ENCODE data around the gene COLEC12. TPM values are rescaled to one million over a fixed set of nuclear protein-coding genes. Genes with fewer than 3 reads are reported as not detected.

The COLEC12 gene
- total RNA-seq, 2 experiments from 2014 or later: not detected

- ChIA-PET CTCF (no interaction called here), POLR2A (no interaction called here)
- Mint-ChIP-seq H3K27ac (no peak overlapping the region), H3K4me3 (no peak overlapping the region), H3K9me3 (no peaks in the 10 kb centered on the region), H3K4me1 (ENCODE audit: low read depth) (peaks cover 12% of the 10 kb centered on the region), H3K36me3 (no peaks in the 10 kb centered on the region), H3K27me3 (peaks cover 36% of the 10 kb centered on the region)
- intact Hi-C loops (cut with micrococcal nuclease): no loop called here
- DNase-seq: no peak
Measured at GRCh38 chr18:498931-499775, 1.3 kb downstream of the COLEC12 start.

- Mint-ChIP-seq H3K4me1 (ENCODE audit: low read depth) (peaks cover 12% of the 10 kb centered on the region), H3K27ac (no peak overlapping the region), H3K36me3 (no peaks in the 10 kb centered on the region), H3K27me3 (peaks cover 37% of the 10 kb centered on the region), H3K9me3 (no peaks in the 10 kb centered on the region), H3K4me3 (no peak overlapping the region)
- CTCF ChIA-PET: interaction anchor here (0.6 kb wide), 2 partner anchors 121 to 203 kb away, joined by 4 to 5 read pairs; no protein-coding TSS in a partner anchor
- no peak for DNase-seq
- POLR2A ChIA-PET: no interaction called here
- intact Hi-C loops (cut with micrococcal nuclease): no loop called here
Measured at GRCh38 chr18:497688-498087, 2.8 kb downstream of the COLEC12 start.

GRCh38 chr18:495452-495851, 5.0 kb downstream of the COLEC12 start:
- POLR2A ChIA-PET: no interaction called here
- Mint-ChIP-seq H3K27ac (no peak overlapping the region), H3K27me3 (peaks cover 26% of the 10 kb centered on the region), H3K4me3 (no peak overlapping the region), H3K36me3 (no peaks in the 10 kb centered on the region), H3K4me1 (ENCODE audit: low read depth) (peaks cover 4% of the 10 kb centered on the region), H3K9me3 (no peaks in the 10 kb centered on the region)
- CTCF ChIA-PET: no interaction called here
- DNase-seq: no peak
- intact Hi-C loops (cut with micrococcal nuclease): no loop called here

- peaks cover 25% of the 10 kb centered on the region for H3K27me3 Mint-ChIP-seq
- CTCF ChIA-PET: no interaction called here
- DNase-seq: no peak
- H3K27ac Mint-ChIP-seq: no peak overlapping the region
- H3K4me3 Mint-ChIP-seq: no peak overlapping the region
- peaks cover 4% of the 10 kb centered on the region for H3K4me1 Mint-ChIP-seq (ENCODE audit: low read depth)
- H3K9me3 Mint-ChIP-seq: no peaks in the 10 kb centered on the region
- POLR2A ChIA-PET: no interaction called here
- intact Hi-C loops (cut with micrococcal nuclease): no loop called here
- no peaks in the 10 kb centered on the region for H3K36me3 Mint-ChIP-seq
Measured at GRCh38 chr18:495017-495416, 5.5 kb downstream of the COLEC12 start.

- Mint-ChIP-seq H3K27me3 (peaks cover 20% of the 10 kb centered on the region), H3K4me1 (ENCODE audit: low read depth) (no peaks in the 10 kb centered on the region), H3K27ac (no peak overlapping the region), H3K4me3 (no peak overlapping the region), H3K36me3 (no peaks in the 10 kb centered on the region), H3K9me3 (no peaks in the 10 kb centered on the region)
- no peak for DNase-seq
- intact Hi-C loops (cut with micrococcal nuclease): no loop called here
- ChIA-PET CTCF (no interaction called here), POLR2A (no interaction called here)
Measured at GRCh38 chr18:493986-494983, 6.2 kb downstream of the COLEC12 start.

- peaks cover 7% of the 10 kb centered on the region for H3K27me3 Mint-ChIP-seq
- ChIA-PET POLR2A (no interaction called here), CTCF (no interaction called here)
- no peak overlapping the region for H3K4me3 Mint-ChIP-seq
- no peaks in the 10 kb centered on the region for H3K4me1 Mint-ChIP-seq (ENCODE audit: low read depth)
- no peaks in the 10 kb centered on the region for H3K9me3 Mint-ChIP-seq
- DNase-seq: no peak
- intact Hi-C loops (cut with micrococcal nuclease): no loop called here
- no peak overlapping the region for H3K27ac Mint-ChIP-seq
- no peaks in the 10 kb centered on the region for H3K36me3 Mint-ChIP-seq
Measured at GRCh38 chr18:492451-492850, 8.1 kb downstream of the COLEC12 start.

- intact Hi-C loops (cut with micrococcal nuclease): no loop called here
- POLR2A ChIA-PET: no interaction called here
- no peak overlapping the region for H3K4me3 Mint-ChIP-seq
- DNase-seq: no peak
- H3K9me3 Mint-ChIP-seq: no peaks in the 10 kb centered on the region
- no peaks in the 10 kb centered on the region for H3K4me1 Mint-ChIP-seq (ENCODE audit: low read depth)
- H3K27ac Mint-ChIP-seq: no peak overlapping the region
- CTCF ChIA-PET: no interaction called here
- no peaks in the 10 kb centered on the region for H3K36me3 Mint-ChIP-seq
- peaks cover 10% of the 10 kb centered on the region for H3K27me3 Mint-ChIP-seq
Measured at GRCh38 chr18:490624-491023, 9.9 kb downstream of the COLEC12 start.

GRCh38 chr18:490024-490366, 10.5 kb downstream of the COLEC12 start:
- Mint-ChIP-seq H3K4me1 (ENCODE audit: low read depth) (no peaks in the 10 kb centered on the region), H3K27ac (no peak overlapping the region), H3K9me3 (no peaks in the 10 kb centered on the region), H3K4me3 (no peak overlapping the region), H3K27me3 (peaks cover 10% of the 10 kb centered on the region), H3K36me3 (no peaks in the 10 kb centered on the region)
- POLR2A ChIA-PET: no interaction called here
- CTCF ChIA-PET: no interaction called here
- intact Hi-C loops (cut with micrococcal nuclease): no loop called here
- DNase-seq: no peak

GRCh38 chr18:489244-490023, 11.1 kb downstream of the COLEC12 start:
- ChIA-PET POLR2A (no interaction called here), CTCF (no interaction called here)
- Mint-ChIP-seq H3K4me1 (ENCODE audit: low read depth) (no peaks in the 10 kb centered on the region), H3K4me3 (no peak overlapping the region), H3K9me3 (no peaks in the 10 kb centered on the region), H3K36me3 (no peaks in the 10 kb centered on the region), H3K27me3 (peaks cover 10% of the 10 kb centered on the region), H3K27ac (no peak overlapping the region)
- intact Hi-C loops (cut with micrococcal nuclease): no loop called here
- no peak for DNase-seq

GRCh38 chr18:486929-487740, 13.4 kb downstream of the COLEC12 start:
- ChIA-PET CTCF (no interaction called here), POLR2A (no interaction called here)
- no peak for DNase-seq
- H3K4me3 Mint-ChIP-seq: no peak overlapping the region
- no peaks in the 10 kb centered on the region for H3K4me1 Mint-ChIP-seq (ENCODE audit: low read depth)
- H3K9me3 Mint-ChIP-seq: no peaks in the 10 kb centered on the region
- intact Hi-C loops (cut with micrococcal nuclease): no loop called here
- no peak overlapping the region for H3K27ac Mint-ChIP-seq
- H3K27me3 Mint-ChIP-seq: peaks cover 11% of the 10 kb centered on the region
- H3K36me3 Mint-ChIP-seq: no peaks in the 10 kb centered on the region

- intact Hi-C loops (cut with micrococcal nuclease): no loop called here
- Mint-ChIP-seq H3K9me3 (no peaks in the 10 kb centered on the region), H3K4me1 (ENCODE audit: low read depth) (no peaks in the 10 kb centered on the region), H3K36me3 (no peaks in the 10 kb centered on the region), H3K27me3 (peaks cover 11% of the 10 kb centered on the region), H3K4me3 (no peak overlapping the region), H3K27ac (no peak overlapping the region)
- POLR2A ChIA-PET: interaction anchor here (0.6 kb wide), 1 partner anchor 157 kb away, joined by 3 read pairs; no protein-coding TSS in a partner anchor
- no peak for DNase-seq
- CTCF ChIA-PET: no interaction called here
Measured at GRCh38 chr18:484749-485464, 15.6 kb downstream of the COLEC12 start.
